ENCODE results near the gene EXOC3L4.

- no peak for TF ChIP-seq EZH2phosphoT487 (IDR thresholded peaks at IDR 0.05; ENCODE audit: insufficient read depth, low read depth)
- no peak for TF ChIP-seq EZH2 (IDR thresholded peaks at IDR 0.05; ENCODE audit: insufficient read depth, poor library complexity, severe bottlenecking)
Observed at GRCh38 chr14:103101963-103102688, 7.6 kb downstream of the EXOC3L4 start.

All from GM23248 (cell line).